Ovary (tissue), 3 donors: ENCODE results near the gene OTULINL.

Experiments
- CTCF ChIP-seq, 3 donors: fragments of 450-650 bp in 2 of 3; fragments of 200-600 bp in 1 of 3; IDR thresholded peaks; one replicate each; pipeline versions ENCODE4 v1.5.1 to v1.8.0; 2016 to 2022; ENCODE audit warnings: antibody characterized with exemption in 3 of 3, mild to moderate bottlenecking in 1 of 3
- POLR2A ChIP-seq: fragments of 450-650 bp; IDR thresholded peaks from one replicate; pipeline ENCODE4 v1.6.1; 2017; ENCODE audit warnings: antibody characterized with exemption, mild to moderate bottlenecking, moderate library complexity
- donor health status: DM: no; HTN: no; CAD: no.

- TF ChIP-seq CTCF (IDR thresholded peaks at IDR 0.05) (no peak), POLR2A (no peak)
Measured at GRCh38 chr5:14574891-14575508, 6.6 kb upstream of the OTULINL start.
